Skeletal muscle tissue (tissue), 4 donors: ENCODE data around the gene AARSD1. TPM values are rescaled to one million over a fixed set of nuclear protein-coding genes. Genes with fewer than 3 reads are reported as not detected.
"Not testable (repeated sequence)": the region's sequence is repeated elsewhere in the genome, so short reads cannot be mapped to it uniquely, and the experiment has no call there.

Experiments used
- H3K27ac ChIP-seq: one replicate; pipeline ENCODE4 v1.7.0; 2013; ENCODE audit warnings: mild to moderate bottlenecking, low read depth, low read length, inconsistent platforms
- H3K27me3 ChIP-seq, 3 donors: one replicate each; pipeline ENCODE4 v1.7.0; 2013; ENCODE audit warnings: low read length in 3 of 3; ENCODE audit not compliant: control insufficient read depth in 3 of 3, insufficient read depth in 3 of 3
- H3K36me3 ChIP-seq, 3 donors: one replicate each; pipeline ENCODE4 v1.7.0; 2013; ENCODE audit warnings: low read length in 3 of 3; ENCODE audit not compliant: control insufficient read depth in 3 of 3, insufficient read depth in 3 of 3
- H3K4me1 ChIP-seq, 3 donors: one replicate each; pipeline ENCODE4 v1.7.0; 2013; ENCODE audit warnings: low read length in 3 of 3, mild to moderate bottlenecking in 3 of 3; ENCODE audit not compliant: control insufficient read depth in 3 of 3, insufficient read depth in 3 of 3
- H3K4me3 ChIP-seq, 3 donors: one replicate each; pipeline ENCODE4 v1.7.0; 2013; ENCODE audit warnings: low read length in 3 of 3
- H3K9ac ChIP-seq, 3 donors: one replicate each; pipeline ENCODE4 v1.7.0; 2013; ENCODE audit warnings: low read length in 3 of 3, mild to moderate bottlenecking in 3 of 3, moderate library complexity in 2 of 3, low read depth in 1 of 3
- H3K9me3 ChIP-seq, 3 donors: one replicate each; pipeline ENCODE4 v1.7.0; 2013; ENCODE audit warnings: low read length in 3 of 3; ENCODE audit not compliant: control insufficient read depth in 3 of 3
- total RNA-seq: library from RNA; depleted of rRNA; stranded (reverse); fragments of >200 nt; gene quantifications from one replicate; pipeline ENCODE4 v1.2.3, GENCODE V29; 2014
- donor health status: Osteomylitis.

AARSD1 gene
- total RNA-seq, 1 donor from 2014 or later: 31.8 TPM

GRCh38 chr17:42953669-42954068 is 10.6 kb downstream of the AARSD1 start:
- Histone ChIP-seq H3K4me1 (no peaks in the 10 kb centered on the region), H3K9me3 (no peaks in the 10 kb centered on the region), H3K36me3 (peaks cover 53 to 71% (median 66%) of the 10 kb centered on the region in 3 donors), H3K9ac (no peak overlapping the region), H3K27ac (no peak overlapping the region), H3K27me3 (no peaks in the 10 kb centered on the region), H3K4me3 (no peak overlapping the region)

- Histone ChIP-seq H3K4me3 (no peak overlapping the region), H3K9me3 (no peaks in the 10 kb centered on the region), H3K9ac (no peak overlapping the region), H3K36me3 (peaks cover 37 to 54% (median 46%) of the 10 kb centered on the region in 3 donors), H3K27me3 (no peaks in the 10 kb centered on the region), H3K27ac (no peak overlapping the region), H3K4me1 (no peaks in the 10 kb centered on the region)
Observed at GRCh38 chr17:42950044-42950783, 14.0 kb downstream of the AARSD1 start.

GRCh38 chr17:42946812-42947211 is 17.4 kb downstream of the AARSD1 start:
- H3K27me3 ChIP-seq: no peaks in the 10 kb centered on the region
- H3K36me3 ChIP-seq: peaks cover 17 to 29% (median 19%) of the 10 kb centered on the region in 3 donors
- no peak overlapping the region for H3K9ac ChIP-seq
- H3K4me3 ChIP-seq: no peak overlapping the region
- no peaks in the 10 kb centered on the region for H3K9me3 ChIP-seq
- no peaks in the 10 kb centered on the region for H3K4me1 ChIP-seq
- H3K27ac ChIP-seq: no peak overlapping the region

GRCh38 chr17:42944211-42944610 is 20.0 kb downstream of the AARSD1 start:
- Histone ChIP-seq H3K4me1 (no peaks in the 10 kb centered on the region), H3K4me3 (no peak overlapping the region), H3K9me3 (no peaks in the 10 kb centered on the region), H3K36me3 (peaks cover 2 to 10% (median 4%) of the 10 kb centered on the region in 3 donors), H3K9ac (no peak overlapping the region), H3K27me3 (no peaks in the 10 kb centered on the region), H3K27ac (no peak overlapping the region)

- H3K4me3 ChIP-seq: no peak overlapping the region
- H3K4me1 ChIP-seq: no peaks in the 10 kb centered on the region
- H3K36me3 ChIP-seq: no peaks in the 10 kb centered on the region
- no peaks in the 10 kb centered on the region for H3K9me3 ChIP-seq
- no peak overlapping the region for H3K27ac ChIP-seq
- H3K9ac ChIP-seq: peak overlapping the region in 1 of 3 donors; percentile 3
- no peaks in the 10 kb centered on the region for H3K27me3 ChIP-seq
Observed at GRCh38 chr17:42937712-42938596, 26.3 kb downstream of the AARSD1 start.

GRCh38 chr17:42929497-42929844 is 34.8 kb downstream of the AARSD1 start:
- H3K36me3 ChIP-seq: no peaks in the 10 kb centered on the region
- no peak overlapping the region for H3K27ac ChIP-seq
- peaks cover 4 to 9% (median 7%) of the 10 kb centered on the region in 3 donors for H3K4me1 ChIP-seq
- no peaks in the 10 kb centered on the region for H3K9me3 ChIP-seq
- H3K4me3 ChIP-seq: no peak overlapping the region
- no peaks in the 10 kb centered on the region for H3K27me3 ChIP-seq
- no peak overlapping the region for H3K9ac ChIP-seq

- H3K9me3 ChIP-seq: no peaks in the 10 kb centered on the region
- peak overlapping the region in 1 of 3 donors; percentile 2 for H3K9ac ChIP-seq
- no peaks in the 10 kb centered on the region for H3K27me3 ChIP-seq
- H3K27ac ChIP-seq: peak overlapping the region; percentile 67
- H3K36me3 ChIP-seq: no peaks in the 10 kb centered on the region
- no peak overlapping the region for H3K4me3 ChIP-seq
- H3K4me1 ChIP-seq: peaks cover 4 to 9% (median 7%) of the 10 kb centered on the region in 3 donors
Observed at GRCh38 chr17:42928714-42929496, 35.3 kb downstream of the AARSD1 start.

GRCh38 chr17:42924891-42925290 is 39.4 kb downstream of the AARSD1 start:
- Histone ChIP-seq H3K36me3 (no peaks in the 10 kb centered on the region), H3K4me3 (no peak overlapping the region), H3K9me3 (no peaks in the 10 kb centered on the region), H3K27me3 (no peaks in the 10 kb centered on the region), H3K4me1 (peaks cover 6 to 16% (median 9%) of the 10 kb centered on the region in 3 donors), H3K27ac (no peak overlapping the region), H3K9ac (no peak overlapping the region)

- not testable (repeated sequence) for H3K27me3 ChIP-seq, H3K27ac ChIP-seq, H3K9me3 ChIP-seq, H3K36me3 ChIP-seq, H3K4me3 ChIP-seq, H3K9ac ChIP-seq
- peaks cover 2 to 13% (median 2%) of the 10 kb centered on the region in 3 donors for H3K4me1 ChIP-seq
Observed at GRCh38 chr17:42923472-42923871, 40.8 kb downstream of the AARSD1 start.
